HUES6 (cell line): ENCODE results near the gene DMRTB1.
A peak's percentile ranks its signal among the peaks of the same experiment; 100 is the strongest.

ENCODE experiments used
- H3K27ac ChIP-seq: 2 replicates; pipeline ENCODE4 v1.7.0; 2013; ENCODE audit warnings: low read depth, mild to moderate bottlenecking, low read length, inconsistent platforms
- H3K27me3 ChIP-seq: 2 replicates; pipeline ENCODE4 v1.6.1; 2013; ENCODE audit warnings: low read length; ENCODE audit not compliant: control insufficient read depth, insufficient read depth
- H3K36me3 ChIP-seq: 2 replicates; pipeline ENCODE4 v1.6.1; 2013; ENCODE audit warnings: low read length; ENCODE audit not compliant: control insufficient read depth, insufficient read depth
- H3K4me1 ChIP-seq: 2 replicates; pipeline ENCODE4 v1.6.1; 2013; ENCODE audit warnings: low read length; ENCODE audit not compliant: control insufficient read depth, insufficient read depth
- H3K4me3 ChIP-seq: 2 replicates; pipeline ENCODE4 v1.5.1; 2013; ENCODE audit warnings: low read depth, low read length
- H3K9ac ChIP-seq: one replicate; pipeline ENCODE4 v1.6.1; 2013; ENCODE audit warnings: mild to moderate bottlenecking, low read length
- H3K9me3 ChIP-seq: 2 replicates; pipeline ENCODE4 v1.6.1; 2013; ENCODE audit warnings: low read depth, low read length; ENCODE audit not compliant: control insufficient read depth, insufficient read depth

DMRTB1 gene

GRCh38 chr1:53459321-53460175 lies at the start of gene DMRTB1:
Gene DMRTB1 (plus strand): TSS chr1:53459399. CDS start chr1:53459454, 55 bp downstream.
- Histone ChIP-seq H3K36me3 (no peaks in the 10 kb centered on the region), H3K9ac (no peak within 1 kb of the TSS), H3K27me3 (peaks cover 3% of the 10 kb centered on the region; the same call in 1 of the 2 replicates), H3K9me3 (0 out of 2 replicates have a peak, but pooled peaks cover 2% of the 10 kb centered on the region), H3K4me3 (no peak within 1 kb of the TSS), H3K4me1 (peaks cover 9% of the 10 kb centered on the region; the same call in 1 of the 2 replicates), H3K27ac (no peak within 1 kb of the TSS)

GRCh38 chr1:53409695-53410094 lies 49.5 kb upstream of the DMRTB1 start:
- Histone ChIP-seq H3K4me3 (no peak overlapping the region), H3K9ac (no peak overlapping the region), H3K9me3 (no peaks in the 10 kb centered on the region), H3K27me3 (no peaks in the 10 kb centered on the region), H3K36me3 (no peaks in the 10 kb centered on the region), H3K27ac (no peak overlapping the region), H3K4me1 (peaks cover 40% of the 10 kb centered on the region)

- no peaks in the 10 kb centered on the region; the same call in 1 of the 2 replicates for H3K36me3 ChIP-seq
- peaks cover 43% of the 10 kb centered on the region for H3K4me1 ChIP-seq
- H3K9me3 ChIP-seq, result no peaks in the 10 kb centered on the region; the same call in 1 of the 2 replicates
- no peaks in the 10 kb centered on the region for H3K27me3 ChIP-seq
- no peak overlapping the region for H3K27ac ChIP-seq
- H3K4me3 ChIP-seq, result no peak overlapping the region
- H3K9ac ChIP-seq, result no peak overlapping the region
Measured at GRCh38 chr1:53410100-53410541, 49.1 kb upstream of the DMRTB1 start.

- H3K4me3 ChIP-seq, result no peak overlapping the region
- H3K36me3 ChIP-seq, result no peaks in the 10 kb centered on the region; the same call in 1 of the 2 replicates
- no peaks in the 10 kb centered on the region for H3K27me3 ChIP-seq
- H3K4me1 ChIP-seq, result peaks cover 48% of the 10 kb centered on the region
- no peak overlapping the region for H3K27ac ChIP-seq
- no peak overlapping the region for H3K9ac ChIP-seq
- H3K9me3 ChIP-seq, result no peaks in the 10 kb centered on the region; the same call in 1 of the 2 replicates
Measured at GRCh38 chr1:53410701-53411100, 48.5 kb upstream of the DMRTB1 start.

GRCh38 chr1:53411541-53412152 lies 47.6 kb upstream of the DMRTB1 start:
- no peaks in the 10 kb centered on the region; the same call in 1 of the 2 replicates for H3K9me3 ChIP-seq
- H3K4me3 ChIP-seq, result no peak overlapping the region
- no peaks in the 10 kb centered on the region for H3K27me3 ChIP-seq
- no peak overlapping the region; the same call in 1 of the 2 replicates for H3K27ac ChIP-seq
- H3K36me3 ChIP-seq, result no peaks in the 10 kb centered on the region; the same call in 1 of the 2 replicates
- no peak overlapping the region for H3K9ac ChIP-seq
- peaks cover 58% of the 10 kb centered on the region for H3K4me1 ChIP-seq

- H3K9me3 ChIP-seq, result no peaks in the 10 kb centered on the region; the same call in 1 of the 2 replicates
- no peak overlapping the region for H3K4me3 ChIP-seq
- H3K36me3 ChIP-seq, result no peaks in the 10 kb centered on the region; the same call in 1 of the 2 replicates
- H3K4me1 ChIP-seq, result peaks cover 67% of the 10 kb centered on the region
- H3K27me3 ChIP-seq, result no peaks in the 10 kb centered on the region
- peak overlapping the region; percentile 11 for H3K9ac ChIP-seq
- H3K27ac ChIP-seq, result no peak overlapping the region
Measured at GRCh38 chr1:53412285-53413174, 46.7 kb upstream of the DMRTB1 start.

GRCh38 chr1:53413175-53414001 lies 45.8 kb upstream of the DMRTB1 start:
- Histone ChIP-seq H3K9me3 (no peaks in the 10 kb centered on the region; the same call in 1 of the 2 replicates), H3K4me1 (peaks cover 74% of the 10 kb centered on the region), H3K27me3 (no peaks in the 10 kb centered on the region), H3K4me3 (no peak overlapping the region), H3K27ac (no peak overlapping the region; the same call in 1 of the 2 replicates), H3K9ac (peak overlapping the region; percentile 11), H3K36me3 (no peaks in the 10 kb centered on the region; the same call in 1 of the 2 replicates)

- Histone ChIP-seq H3K9ac (no peak overlapping the region), H3K27me3 (no peaks in the 10 kb centered on the region), H3K4me3 (no peak overlapping the region), H3K9me3 (no peaks in the 10 kb centered on the region; the same call in 1 of the 2 replicates), H3K27ac (no peak overlapping the region), H3K36me3 (no peaks in the 10 kb centered on the region; the same call in 1 of the 2 replicates), H3K4me1 (peaks cover 79% of the 10 kb centered on the region)
Measured at GRCh38 chr1:53414632-53415031, 44.6 kb upstream of the DMRTB1 start.

- no peak overlapping the region; the same call in 1 of the 2 replicates for H3K27ac ChIP-seq
- H3K4me1 ChIP-seq, result peaks cover 71% of the 10 kb centered on the region
- H3K9me3 ChIP-seq, result peaks cover 5% of the 10 kb centered on the region
- no peak overlapping the region for H3K4me3 ChIP-seq
- no peak overlapping the region for H3K9ac ChIP-seq
- no peaks in the 10 kb centered on the region; the same call in 1 of the 2 replicates for H3K36me3 ChIP-seq
- no peaks in the 10 kb centered on the region for H3K27me3 ChIP-seq
Measured at GRCh38 chr1:53415432-53415831, 43.8 kb upstream of the DMRTB1 start.
